Measurements from ENCODE around the gene IKZF3.
A peak's percentile ranks its signal among the peaks of the same experiment; 100 is the strongest.
"Not testable (repeated sequence)": the region's sequence is repeated elsewhere in the genome, so short reads cannot be mapped to it uniquely, and the experiment has no call there.

Gene IKZF3

GRCh38 chr17:39754958-39755553 is 109.1 kb downstream of the IKZF3 start:
- no peak for DNase-seq (ENCODE audit: low read depth)

GRCh38 chr17:39754161-39754957 is 109.8 kb downstream of the IKZF3 start:
- peak; percentile 95 for DNase-seq (ENCODE audit: low read depth)

GRCh38 chr17:39753514-39754160 is 110.5 kb downstream of the IKZF3 start:
- DNase-seq (ENCODE audit: low read depth): peak; percentile 64

GRCh38 chr17:39752241-39752881 is 111.8 kb downstream of the IKZF3 start:
- DNase-seq (ENCODE audit: low read depth): no peak

- no peak for DNase-seq (ENCODE audit: low read depth)
Measured at GRCh38 chr17:39751637-39752036, 112.5 kb downstream of the IKZF3 start.

GRCh38 chr17:39751016-39751543 is 113.0 kb downstream of the IKZF3 start:
- no peak for DNase-seq (ENCODE audit: low read depth)

GRCh38 chr17:39750131-39751015 is 113.7 kb downstream of the IKZF3 start:
- DNase-seq (ENCODE audit: low read depth): no peak

- not testable (repeated sequence) for DNase-seq (ENCODE audit: low read depth)
Measured at GRCh38 chr17:39748444-39749034, 115.6 kb downstream of the IKZF3 start.

GRCh38 chr17:39747745-39748144 is 116.4 kb downstream of the IKZF3 start:
- DNase-seq (ENCODE audit: low read depth): no peak

- no peak for DNase-seq (ENCODE audit: low read depth)
Measured at GRCh38 chr17:39746145-39746461, 118.0 kb downstream of the IKZF3 start.

GRCh38 chr17:39745335-39746144 is 118.6 kb downstream of the IKZF3 start:
- DNase-seq (ENCODE audit: low read depth): no peak

- no peak for DNase-seq (ENCODE audit: low read depth)
Measured at GRCh38 chr17:39744836-39745215, 119.3 kb downstream of the IKZF3 start.

GRCh38 chr17:39744075-39744835 is 119.9 kb downstream of the IKZF3 start:
- no peak for DNase-seq (ENCODE audit: low read depth)

- no peak for DNase-seq (ENCODE audit: low read depth)
Measured at GRCh38 chr17:39742856-39743436, 121.2 kb downstream of the IKZF3 start.

- no peak for DNase-seq (ENCODE audit: low read depth)
Measured at GRCh38 chr17:39742126-39742855, 121.8 kb downstream of the IKZF3 start.

GRCh38 chr17:39740357-39741111 is 123.6 kb downstream of the IKZF3 start:
- no peak for DNase-seq (ENCODE audit: low read depth)

- DNase-seq (ENCODE audit: low read depth): no peak
Measured at GRCh38 chr17:39739885-39740356, 124.2 kb downstream of the IKZF3 start.

All from activated gamma-delta T cell treated with anti-CD3 and anti-CD28 coated beads, Interleukin-2, amount 50 U/mL, for 16 hours (primary cell).